ENCODE measurements around the gene NUMB.

GRCh38 chr14:73402579-73402978 is 55.8 kb downstream of the NUMB start:
- TF ChIP-seq, protein P1, sequence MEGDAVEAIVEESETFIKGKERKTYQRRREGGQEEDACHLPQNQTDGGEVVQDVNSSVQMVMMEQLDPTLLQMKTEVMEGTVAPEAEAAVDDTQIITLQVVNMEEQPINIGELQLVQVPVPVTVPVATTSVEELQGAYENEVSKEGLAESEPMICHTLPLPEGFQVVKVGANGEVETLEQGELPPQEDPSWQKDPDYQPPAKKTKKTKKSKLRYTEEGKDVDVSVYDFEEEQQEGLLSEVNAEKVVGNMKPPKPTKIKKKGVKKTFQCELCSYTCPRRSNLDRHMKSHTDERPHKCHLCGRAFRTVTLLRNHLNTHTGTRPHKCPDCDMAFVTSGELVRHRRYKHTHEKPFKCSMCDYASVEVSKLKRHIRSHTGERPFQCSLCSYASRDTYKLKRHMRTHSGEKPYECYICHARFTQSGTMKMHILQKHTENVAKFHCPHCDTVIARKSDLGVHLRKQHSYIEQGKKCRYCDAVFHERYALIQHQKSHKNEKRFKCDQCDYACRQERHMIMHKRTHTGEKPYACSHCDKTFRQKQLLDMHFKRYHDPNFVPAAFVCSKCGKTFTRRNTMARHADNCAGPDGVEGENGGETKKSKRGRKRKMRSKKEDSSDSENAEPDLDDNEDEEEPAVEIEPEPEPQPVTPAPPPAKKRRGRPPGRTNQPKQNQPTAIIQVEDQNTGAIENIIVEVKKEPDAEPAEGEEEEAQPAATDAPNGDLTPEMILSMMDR (conservative IDR thresholded peaks at IDR 0.05 in 1 of 2, IDR thresholded peaks at IDR 0.05 in 1 of 2; ENCODE audit: low read depth in 1 of 2, low read length in 2 of 2), result no peak
- no peak for TF ChIP-seq EZH2 (IDR thresholded peaks at IDR 0.05; ENCODE audit: low read length, missing control alignments)
